Erythroblast (primary cell): ENCODE measurements around the gene CBX2.

Experiments
- DNase-seq, 2 experiments: peaks; one replicate each; lab custom pipeline; 2025; lab: John Stamatoyannopoulos, UW
- GATA1 ChIP-seq: IDR thresholded peaks from 2 replicates; pipeline ENCODE4 v1.6.1; 2011; ENCODE audit warnings: low read depth, mild to moderate bottlenecking, control low read depth, low read length, moderate library complexity
- POLR2A ChIP-seq: IDR thresholded peaks from 2 replicates; pipeline ENCODE4 v1.6.1; 2011; ENCODE audit warnings: mild to moderate bottlenecking, low read length

Gene CBX2

GRCh38 chr17:79809530-79810129 lies 31.7 kb downstream of the CBX2 start:
- TF ChIP-seq GATA1 (no peak), POLR2A (no peak)
- no peak for DNase-seq

DNA sequence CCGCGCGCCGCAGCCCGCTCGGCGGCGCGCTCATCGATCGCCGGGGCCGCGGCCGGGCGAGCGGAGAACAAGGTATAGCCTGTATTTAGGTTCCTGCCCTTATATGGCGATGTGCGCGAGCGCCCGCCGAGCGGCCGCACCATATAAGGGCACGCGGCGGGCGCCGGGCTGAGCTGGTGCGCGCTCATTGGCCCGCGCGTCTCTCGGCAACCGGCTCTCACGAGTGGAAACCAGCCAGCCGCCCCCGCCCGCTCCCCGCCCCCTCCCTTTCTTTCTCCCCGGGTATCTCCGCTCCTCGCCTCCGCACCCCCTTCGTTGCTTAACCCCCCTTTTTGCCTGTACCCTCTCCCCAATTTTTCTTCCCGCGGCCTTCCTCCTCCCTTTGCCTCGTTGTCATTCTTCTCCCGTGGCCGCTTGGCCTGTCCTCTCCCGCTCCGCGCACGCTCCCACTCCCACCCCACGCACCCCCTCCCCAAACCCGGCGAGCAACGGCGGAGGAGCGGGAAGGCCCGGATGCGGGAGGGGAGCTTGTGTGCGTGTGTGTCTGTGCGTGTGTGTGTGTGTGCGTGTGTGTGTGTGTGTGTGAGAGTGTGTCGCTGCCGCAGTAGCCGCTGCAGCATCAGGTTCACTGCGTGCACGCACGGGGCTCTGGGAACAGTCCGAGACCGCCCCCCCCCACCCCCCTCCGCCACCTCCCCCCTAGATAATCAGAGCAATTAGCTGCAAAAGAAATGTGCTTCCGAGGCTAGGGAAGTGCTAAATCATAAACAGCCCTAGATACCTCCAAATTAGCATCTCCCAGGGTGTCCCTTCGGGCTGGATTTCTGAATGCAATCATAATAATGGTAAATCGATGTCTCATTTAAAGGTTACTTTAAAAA lies 32.4 kb downstream of the CBX2 start:
- TF ChIP-seq GATA1 (no peak), POLR2A (no peak)
- peak; percentile 83 to 85 for DNase-seq

DNA sequence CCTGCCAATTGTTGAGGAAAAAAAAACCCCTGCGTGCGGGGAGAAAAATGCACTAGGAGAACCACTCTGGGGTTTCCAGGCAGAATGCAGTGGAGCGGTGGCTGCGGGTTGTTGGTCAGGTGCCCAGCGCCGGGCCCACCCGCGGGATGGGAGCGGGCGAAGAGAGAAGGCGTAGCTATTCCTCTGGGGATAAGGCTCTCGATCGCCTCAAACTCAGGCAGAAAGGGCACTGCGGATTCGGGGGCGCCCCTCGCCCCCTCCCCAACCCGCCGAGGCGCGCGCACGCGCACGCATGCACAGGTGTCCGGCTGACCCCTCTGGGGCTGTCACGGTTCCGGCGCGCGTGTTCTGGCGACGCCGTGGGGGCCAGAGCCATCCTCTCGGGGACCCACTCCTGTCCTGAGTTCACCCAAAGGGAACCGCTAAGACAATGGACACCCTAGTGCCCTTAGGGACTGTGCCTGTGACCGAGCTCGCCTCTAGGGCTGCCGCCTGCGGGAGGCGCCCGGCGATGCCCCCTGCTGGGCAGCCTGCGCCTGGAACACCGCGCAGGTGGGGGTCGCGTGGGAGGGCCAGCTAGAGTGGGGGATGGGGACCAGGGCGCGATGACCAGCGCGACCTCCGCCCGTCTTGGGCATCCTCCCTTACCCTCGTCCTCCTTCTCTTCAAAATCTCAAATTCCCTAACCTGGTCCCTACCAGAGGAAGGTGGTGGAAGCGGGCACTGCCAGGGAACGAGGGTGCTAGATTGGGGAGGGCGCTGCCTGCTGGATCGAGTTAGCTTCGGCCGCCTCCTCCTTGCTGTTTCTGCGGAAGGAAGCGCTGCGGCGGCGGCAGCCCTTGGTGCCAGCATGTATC lies 33.3 kb downstream of the CBX2 start:
- peak; percentile 61 to 63 for DNase-seq
- no peak for TF ChIP-seq GATA1
- no peak for TF ChIP-seq POLR2A

DNA sequence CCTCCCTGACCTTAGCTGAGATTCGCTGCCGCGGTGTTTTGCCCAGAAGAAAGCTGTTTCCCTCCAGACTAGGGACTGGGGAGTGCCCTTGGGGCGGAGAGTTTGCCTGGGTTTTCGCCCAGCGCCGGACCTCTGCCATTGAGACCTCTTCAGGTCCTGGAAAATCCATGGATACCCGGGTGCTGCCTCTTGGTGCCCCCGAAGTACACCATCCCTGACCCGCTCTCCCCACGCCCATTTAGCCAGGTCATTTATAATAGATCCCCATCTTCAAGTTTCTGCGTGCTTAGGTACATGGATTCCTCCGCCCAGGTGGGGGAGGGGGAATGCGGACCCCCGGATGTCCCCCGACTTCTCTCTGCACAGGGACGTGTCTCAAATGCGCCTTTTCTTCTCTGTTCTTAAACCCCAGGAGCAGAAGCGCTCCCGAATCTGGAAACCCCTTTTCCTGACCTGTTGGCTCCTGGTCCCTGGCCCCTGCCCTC lies 34.0 kb downstream of the CBX2 start:
- TF ChIP-seq GATA1 (no peak), POLR2A (no peak)
- DNase-seq, result no peak

- TF ChIP-seq POLR2A, result no peak
- TF ChIP-seq GATA1, result no peak
- DNase-seq, result no peak
These were observed 34.7 kb downstream of the CBX2 start for GRCh38 chr17:79812353-79813258.

DNA sequence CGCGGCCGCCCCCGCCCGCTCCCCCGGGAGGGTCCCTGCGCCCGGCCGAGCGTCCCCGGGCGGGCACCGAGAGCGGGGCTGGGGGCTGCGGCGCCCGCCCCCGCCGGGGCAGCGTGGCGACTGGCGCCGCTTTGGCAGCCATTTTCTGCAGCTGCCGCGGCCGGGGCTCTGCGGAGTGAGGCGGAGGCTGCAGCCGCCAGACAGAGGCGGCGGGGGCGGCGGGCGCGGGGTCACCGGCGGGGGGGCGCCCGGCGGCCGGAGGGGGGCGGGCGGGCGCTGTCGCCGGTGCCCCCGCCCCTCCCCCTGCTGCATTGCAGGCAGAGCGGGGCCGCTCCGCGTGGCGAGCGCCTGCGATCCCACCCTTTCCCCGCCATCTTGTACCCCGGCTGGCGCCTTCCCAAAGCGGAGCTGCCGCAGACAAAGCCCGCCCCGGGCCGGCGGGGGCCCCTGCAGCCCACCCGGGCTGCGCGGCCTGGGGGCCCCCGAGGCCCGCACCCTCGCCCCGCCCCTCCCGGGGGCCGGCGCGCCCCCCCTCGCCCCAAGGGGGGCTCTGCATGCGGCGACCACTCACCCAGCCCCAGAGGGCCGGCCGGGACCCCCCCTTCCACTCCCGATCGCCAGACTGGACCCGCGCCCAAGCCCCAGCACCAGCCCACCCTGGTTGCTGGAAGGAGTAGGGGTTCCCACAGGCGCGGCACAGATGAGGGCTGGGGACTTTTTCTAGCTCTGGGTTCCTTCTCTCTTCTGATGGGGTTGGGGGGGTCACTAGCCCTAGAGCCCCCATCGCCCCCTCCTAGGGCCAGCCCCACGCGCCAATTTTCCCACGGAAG lies 35.6 kb downstream of the CBX2 start:
- TF ChIP-seq POLR2A (no peak), GATA1 (no peak)
- DNase-seq, result peak in 1 of 2 experiments; percentile 34

- no peak for TF ChIP-seq GATA1
- no peak for TF ChIP-seq POLR2A
- no peak for DNase-seq
These were observed 36.4 kb downstream of the CBX2 start for GRCh38 chr17:79814127-79814973.

DNA sequence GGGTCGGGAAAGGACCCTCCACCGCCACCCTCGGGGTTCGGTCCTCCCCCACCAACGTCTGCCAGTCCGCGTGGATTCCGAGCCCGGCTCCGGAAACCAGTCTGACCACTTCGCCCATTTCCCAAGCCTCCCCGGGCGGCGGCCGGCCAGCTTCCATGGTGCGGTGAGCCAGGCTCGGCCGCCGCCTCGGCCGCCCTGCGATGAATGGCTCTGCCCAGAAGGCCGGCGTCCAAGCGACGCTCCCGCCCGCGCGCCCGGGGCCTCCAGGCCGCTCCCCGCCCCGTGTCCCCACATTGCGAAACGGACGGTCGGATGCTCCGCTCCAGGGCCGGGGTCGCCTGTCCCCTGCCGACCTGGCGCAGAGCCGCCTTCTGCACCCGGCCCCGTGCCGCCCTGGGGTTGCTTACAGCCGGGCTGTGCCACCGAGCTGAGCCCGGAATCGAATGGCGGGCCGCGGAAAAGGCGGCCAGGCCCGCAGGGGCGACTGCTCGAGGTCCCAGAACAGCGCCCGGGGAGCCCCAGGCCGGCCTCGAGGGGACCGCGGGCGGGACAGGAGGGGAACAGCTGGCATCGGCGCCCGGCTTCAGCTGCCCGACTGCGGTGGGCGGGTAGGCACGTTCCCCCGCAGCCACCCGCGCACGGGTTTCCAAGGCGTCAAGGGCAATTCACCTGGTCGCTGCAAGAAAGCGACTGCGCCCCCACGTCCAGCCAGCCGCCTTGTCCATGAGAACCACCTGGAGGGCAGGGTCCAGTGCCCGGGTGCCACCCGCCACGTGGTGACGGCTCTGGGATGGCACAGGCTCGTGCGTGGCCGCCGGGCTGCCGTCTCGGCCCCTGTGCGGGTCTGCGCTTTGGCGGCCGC lies 37.3 kb downstream of the CBX2 start:
- DNase-seq, result no peak
- TF ChIP-seq GATA1 (no peak), POLR2A (no peak)

- TF ChIP-seq POLR2A, result no peak
- no peak for TF ChIP-seq GATA1
- no peak for DNase-seq
These were observed 38.0 kb downstream of the CBX2 start for GRCh38 chr17:79815836-79816461.

- no peak for DNase-seq
- TF ChIP-seq GATA1, result no peak
- TF ChIP-seq POLR2A, result no peak
These were observed 40.2 kb downstream of the CBX2 start for GRCh38 chr17:79818026-79818758.
